Lower lobe of right lung (tissue), 2 donors: ENCODE data around the gene LDB2. TPM values are rescaled to one million over a fixed set of nuclear protein-coding genes. Genes with fewer than 3 reads are reported as not detected.

Source experiments
- ATAC-seq, 2 donors: fragments of 200-7000 bp; cut with Tn5 transposase; one replicate each; pipeline ENCODE4 v1.9.1; 2020 to 2022; ENCODE audit warnings: mild to moderate bottlenecking in 2 of 2, moderate library complexity in 2 of 2
- DNase-seq: peaks from one replicate; pipeline ENCODE4 v3.0.0-alpha.2; 2020
- H3K27ac ChIP-seq: fragments of 200-600 bp; one replicate; pipeline ENCODE4 v1.8.0; 2022
- H3K27me3 ChIP-seq: fragments of 200-600 bp; one replicate; pipeline ENCODE4 v1.8.0; 2022; ENCODE audit warnings: low read depth
- H3K36me3 ChIP-seq: fragments of 200-600 bp; one replicate; pipeline ENCODE4 v1.8.0; 2022; ENCODE audit warnings: mild to moderate bottlenecking
- H3K4me1 ChIP-seq: fragments of 200-600 bp; one replicate; pipeline ENCODE4 v1.8.0; 2022
- H3K4me3 ChIP-seq: fragments of 200-600 bp; one replicate; pipeline ENCODE4 v1.8.0; 2022; ENCODE audit warnings: mild to moderate bottlenecking
- H3K9me3 ChIP-seq: fragments of 200-600 bp; one replicate; pipeline ENCODE4 v1.8.0; 2022
- CTCF ChIP-seq: fragments of 200-600 bp; IDR thresholded peaks from one replicate; pipeline ENCODE4 v1.8.0; 2022; ENCODE audit warnings: antibody characterized with exemption, mild to moderate bottlenecking
- intact Hi-C: fragments of 100-400 bp; cut with DNase I; formaldehyde crosslinking; loops from one replicate; pipeline ENCODE4 v1.11.0; 2022
- total RNA-seq: library from RNA; stranded (reverse); fragmentation: NEBNext Ultra II Directional; extraction: Animal tissue kit (Norgen Biotek cat#: 25700); gene quantifications from one replicate; pipeline ENCODE4 v1.2.1, GENCODE V29; 2021
- donor health status: DM: no; HTN: yes; CAD: no; lungs with severe emphysema.

LDB2 gene
- total RNA-seq, 1 donor from 2014 or later = 113 TPM

- H3K9me3 ChIP-seq = no peaks in the 10 kb centered on the region
- no peak overlapping the region for H3K4me3 ChIP-seq
- no peak for DNase-seq
- no peak overlapping the region for H3K27ac ChIP-seq
- H3K4me1 ChIP-seq = no peaks in the 10 kb centered on the region
- ATAC-seq = no peak
- no peaks in the 10 kb centered on the region for H3K36me3 ChIP-seq
- intact Hi-C loops = no loop called here
- TF ChIP-seq CTCF = no peak
- H3K27me3 ChIP-seq = no peaks in the 10 kb centered on the region
Observed at GRCh38 chr4:16660656-16661055, 237.8 kb downstream of the LDB2 start.

- Histone ChIP-seq H3K4me1 (no peaks in the 10 kb centered on the region), H3K36me3 (no peaks in the 10 kb centered on the region), H3K27me3 (no peaks in the 10 kb centered on the region), H3K9me3 (no peaks in the 10 kb centered on the region), H3K4me3 (no peak overlapping the region), H3K27ac (no peak overlapping the region)
- ATAC-seq = no peak
- DNase-seq = no peak
- intact Hi-C loops = no loop called here
- TF ChIP-seq CTCF = no peak
Observed at GRCh38 chr4:16659694-16660093, 238.8 kb downstream of the LDB2 start.

- Histone ChIP-seq H3K4me1 (peaks cover 4% of the 10 kb centered on the region), H3K4me3 (no peak overlapping the region), H3K9me3 (no peaks in the 10 kb centered on the region), H3K27me3 (no peaks in the 10 kb centered on the region), H3K36me3 (no peaks in the 10 kb centered on the region), H3K27ac (no peak overlapping the region)
- ATAC-seq (no peak), DNase-seq (no peak)
- intact Hi-C loops = no loop called here
- TF ChIP-seq CTCF = no peak
Observed at GRCh38 chr4:16659079-16659478, 239.4 kb downstream of the LDB2 start.

GRCh38 chr4:16658183-16658582 is 240.3 kb downstream of the LDB2 start:
- Histone ChIP-seq H3K27me3 (no peaks in the 10 kb centered on the region), H3K27ac (no peak overlapping the region), H3K9me3 (no peaks in the 10 kb centered on the region), H3K36me3 (no peaks in the 10 kb centered on the region), H3K4me1 (peaks cover 4% of the 10 kb centered on the region), H3K4me3 (no peak overlapping the region)
- no peak for DNase-seq
- TF ChIP-seq CTCF = no peak
- ATAC-seq = no peak
- intact Hi-C loops = no loop called here

GRCh38 chr4:16655111-16655510 is 243.3 kb downstream of the LDB2 start:
- no peak for TF ChIP-seq CTCF
- Histone ChIP-seq H3K9me3 (no peaks in the 10 kb centered on the region), H3K4me3 (no peak overlapping the region), H3K36me3 (no peaks in the 10 kb centered on the region), H3K27me3 (no peaks in the 10 kb centered on the region), H3K27ac (no peak overlapping the region), H3K4me1 (peaks cover 4% of the 10 kb centered on the region)
- intact Hi-C loops = no loop called here
- DNase-seq = no peak
- no peak for ATAC-seq

- Histone ChIP-seq H3K4me1 (peaks cover 4% of the 10 kb centered on the region), H3K36me3 (no peaks in the 10 kb centered on the region), H3K27me3 (no peaks in the 10 kb centered on the region), H3K4me3 (no peak overlapping the region), H3K9me3 (no peaks in the 10 kb centered on the region), H3K27ac (no peak overlapping the region)
- ATAC-seq (no peak), DNase-seq (no peak)
- intact Hi-C loops = no loop called here
- TF ChIP-seq CTCF = no peak
Observed at GRCh38 chr4:16652732-16653305, 245.6 kb downstream of the LDB2 start.
